PC-9 (cell line): ENCODE results near the gene SLC48A1. TPM values are rescaled to one million over a fixed set of nuclear protein-coding genes. Genes with fewer than 3 reads are reported as not detected.

Source experiments
- BruUV-seq: library from RNA; stranded (reverse); fragments of 400-500 nt; replicated peaks from 2 replicates; lab custom pipeline; 2021; lab: Mats Ljungman, UMichigan
- CTCF ChIA-PET: fragments of 300-600 bp; sonication (Branson Sonifier 250); formaldehyde crosslinking; loops from one replicate; lab custom pipeline; 2022; ENCODE audit warnings: antibody characterized with exemption; lab: Charles Lee
- POLR2A ChIA-PET: fragments of 300-600 bp; sonication (Branson Sonifier 250); formaldehyde crosslinking; loops from one replicate; lab custom pipeline; 2022; ENCODE audit warnings: antibody characterized with exemption; ENCODE audit not compliant: unreplicated experiment; lab: Charles Lee
- DNase-seq, 2 experiments: peaks; one replicate each; pipeline versions ENCODE4 v3.0.0 to v3.0.0-alpha.2; 2015 to 2022; ENCODE audit warnings: mixed read lengths in 1 of 2
- H2AFZ ChIP-seq: fragments of 200-600 bp; sonication (generic); 2 replicates; pipeline ENCODE4 v1.8.1; 2017; ENCODE audit warnings: antibody characterized with exemption
- H3F3A ChIP-seq: fragments of 200-600 bp; sonication (generic); 2 replicates; pipeline ENCODE4 v1.8.1; 2017; ENCODE audit warnings: antibody characterized with exemption, mild to moderate bottlenecking, low read depth; ENCODE audit not compliant: insufficient read depth
- H3K27ac ChIP-seq: fragments of 200-600 bp; sonication (generic); 2 replicates; pipeline ENCODE4 v1.6.1; 2016; ENCODE audit warnings: mixed run types
- H3K27me3 ChIP-seq: fragments of 200-600 bp; sonication (generic); 2 replicates; pipeline ENCODE4 v1.6.1; 2016; ENCODE audit warnings: low read depth, mixed run types; ENCODE audit not compliant: insufficient read depth
- H3K36me3 ChIP-seq: fragments of 200-600 bp; sonication (generic); 2 replicates; pipeline ENCODE4 v1.6.1; 2016; ENCODE audit warnings: low read depth, mixed run types
- H3K4me1 ChIP-seq: fragments of 200-600 bp; sonication (generic); replicated peaks from 2 replicates; pipeline ENCODE4 v1.6.1; 2016; ENCODE audit warnings: mixed run types; ENCODE audit not compliant: insufficient read depth
- H3K4me2 ChIP-seq: fragments of 200-600 bp; sonication (generic); 2 replicates; pipeline ENCODE4 v1.6.1; 2017; ENCODE audit warnings: mixed run types
- H3K4me3 ChIP-seq: fragments of 200-600 bp; sonication (generic); 2 replicates; pipeline ENCODE4 v1.6.1; 2016; ENCODE audit warnings: mixed run types
- H3K79me2 ChIP-seq: fragments of 200-600 bp; sonication (generic); 2 replicates; pipeline ENCODE4 v1.6.1; 2017; ENCODE audit warnings: low read depth, mixed run types
- H3K9me2 ChIP-seq: fragments of 200-600 bp; sonication (generic); 2 replicates; pipeline ENCODE4 v1.8.1; 2017; ENCODE audit warnings: mild to moderate bottlenecking; ENCODE audit not compliant: insufficient read depth
- H3K9me3 ChIP-seq: fragments of 200-600 bp; sonication (generic); 2 replicates; pipeline ENCODE4 v1.8.1; 2016; ENCODE audit warnings: low read depth; ENCODE audit not compliant: insufficient read depth
- H4K20me1 ChIP-seq: fragments of 200-600 bp; sonication (generic); 2 replicates; pipeline ENCODE4 v1.8.1; 2017; ENCODE audit not compliant: insufficient read depth
- EZH2 ChIP-seq: fragments of 200-600 bp; sonication (generic); IDR thresholded peaks from 2 replicates; pipeline ENCODE4 v1.8.0; 2017; ENCODE audit warnings: antibody characterized with exemption, low read depth
- intact Hi-C: fragments of 100-400 bp; cut with micrococcal nuclease; formaldehyde crosslinking; loops from one replicate; pipeline ENCODE4 v1.10.0; 2022; ENCODE audit not compliant: unreplicated experiment
- total RNA-seq: library from RNA; stranded (reverse); gene quantifications from 2 replicates; pipeline ENCODE4 v1.2.3, GENCODE V29; 2021
- TF ChIP-seq, protein P1 (sequence below): fragments of 200-600 bp; sonication (generic); conservative IDR thresholded peaks from 2 replicates; pipeline ENCODE4 v1.6.1; 2017; ENCODE audit warnings: mixed run types, antibody characterized with exemption, mild to moderate bottlenecking, moderate library complexity

SLC48A1 gene
- total RNA-seq, 1 experiment from 2014 or later = 108 TPM

DNA sequence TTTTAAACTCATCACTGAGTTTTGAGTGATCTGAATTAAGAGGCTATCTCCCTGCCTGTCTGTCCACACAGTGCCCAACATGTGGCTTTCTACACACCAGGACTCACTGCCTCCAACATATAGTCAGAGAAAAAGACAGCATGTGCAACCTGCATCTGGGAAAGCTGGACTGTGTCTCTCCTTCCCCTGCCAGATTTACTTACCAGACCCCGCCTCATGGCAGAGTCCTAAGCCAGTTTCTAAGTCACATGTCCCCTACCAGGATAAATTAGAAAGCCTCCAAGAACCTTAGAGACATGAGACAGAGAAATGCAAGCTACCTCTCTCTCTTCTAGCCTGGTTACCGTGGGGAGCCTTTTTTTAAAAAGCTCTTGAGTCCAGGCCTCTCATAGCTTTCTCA, 49.4 kb downstream of the SLC48A1 start:
- Histone ChIP-seq H3K4me3 (no peak overlapping the region), H3K36me3 (no peaks in the 10 kb centered on the region), H3K4me1 (peaks cover 80% of the 10 kb centered on the region), H3K4me2 (peak overlapping the region; percentile 99), H4K20me1 (no peaks in the 10 kb centered on the region; the same call in 1 of the 2 replicates), H3K27ac (peak overlapping the region; percentile 80; the same call in 1 of the 2 replicates), H2AFZ (no peak overlapping the region), H3F3A (peaks cover 55% of the 10 kb centered on the region), H3K9me3 (no peaks in the 10 kb centered on the region), H3K27me3 (no peaks in the 10 kb centered on the region), H3K9me2 (no peaks in the 10 kb centered on the region), H3K79me2 (peaks cover 24% of the 10 kb centered on the region)
- TF ChIP-seq EZH2 = no peak
- TF ChIP-seq, protein P1, sequence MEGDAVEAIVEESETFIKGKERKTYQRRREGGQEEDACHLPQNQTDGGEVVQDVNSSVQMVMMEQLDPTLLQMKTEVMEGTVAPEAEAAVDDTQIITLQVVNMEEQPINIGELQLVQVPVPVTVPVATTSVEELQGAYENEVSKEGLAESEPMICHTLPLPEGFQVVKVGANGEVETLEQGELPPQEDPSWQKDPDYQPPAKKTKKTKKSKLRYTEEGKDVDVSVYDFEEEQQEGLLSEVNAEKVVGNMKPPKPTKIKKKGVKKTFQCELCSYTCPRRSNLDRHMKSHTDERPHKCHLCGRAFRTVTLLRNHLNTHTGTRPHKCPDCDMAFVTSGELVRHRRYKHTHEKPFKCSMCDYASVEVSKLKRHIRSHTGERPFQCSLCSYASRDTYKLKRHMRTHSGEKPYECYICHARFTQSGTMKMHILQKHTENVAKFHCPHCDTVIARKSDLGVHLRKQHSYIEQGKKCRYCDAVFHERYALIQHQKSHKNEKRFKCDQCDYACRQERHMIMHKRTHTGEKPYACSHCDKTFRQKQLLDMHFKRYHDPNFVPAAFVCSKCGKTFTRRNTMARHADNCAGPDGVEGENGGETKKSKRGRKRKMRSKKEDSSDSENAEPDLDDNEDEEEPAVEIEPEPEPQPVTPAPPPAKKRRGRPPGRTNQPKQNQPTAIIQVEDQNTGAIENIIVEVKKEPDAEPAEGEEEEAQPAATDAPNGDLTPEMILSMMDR = no peak
- ChIA-PET CTCF (interaction anchor here (1.2 kb wide), 1 partner anchor 14 kb away, joined by 4 read pairs; no protein-coding TSS in a partner anchor), POLR2A (no interaction called here)
- intact Hi-C loops = loop anchor here (10.0 kb wide), 1 partner anchor 548 kb away; no protein-coding TSS in a partner anchor
- no TSS peak for BruUV-seq
- DNase-seq = no peak

DNA sequence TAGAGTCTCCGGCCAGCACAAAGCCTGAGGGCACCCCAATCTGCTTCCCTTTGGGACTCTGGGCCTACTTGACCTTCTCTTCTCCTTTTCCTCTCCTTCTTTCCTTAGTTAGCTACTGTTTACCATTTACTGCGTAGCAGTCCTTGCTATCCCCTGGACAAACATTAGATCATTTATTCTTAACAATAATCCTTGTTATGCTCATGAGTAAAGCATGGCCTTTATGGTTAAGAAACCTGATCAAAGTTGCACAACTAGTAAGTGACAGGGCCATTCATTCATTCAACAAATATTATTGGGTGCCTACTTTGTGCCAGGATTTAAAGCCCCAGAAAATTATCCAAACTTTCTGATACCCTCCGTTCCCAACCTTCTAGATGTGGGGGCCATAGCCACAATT, 49.8 kb downstream of the SLC48A1 start:
- peaks cover 81% of the 10 kb centered on the region for H3K4me1 ChIP-seq
- H3K4me3 ChIP-seq = no peak overlapping the region
- POLR2A ChIA-PET = no interaction called here
- no peaks in the 10 kb centered on the region; the same call in 1 of the 2 replicates for H4K20me1 ChIP-seq
- H3K9me2 ChIP-seq = no peaks in the 10 kb centered on the region
- H3K79me2 ChIP-seq = peaks cover 19% of the 10 kb centered on the region
- CTCF ChIA-PET = interaction anchor here (1.2 kb wide), 1 partner anchor 13 kb away, joined by 4 read pairs; no protein-coding TSS in a partner anchor
- DNase-seq = no peak
- no peaks in the 10 kb centered on the region for H3K9me3 ChIP-seq
- peaks cover 55% of the 10 kb centered on the region for H3F3A ChIP-seq
- peak overlapping the region; percentile 99 for H3K4me2 ChIP-seq
- intact Hi-C loops = loop anchor here (10.0 kb wide), 1 partner anchor 548 kb away; no protein-coding TSS in a partner anchor
- H3K36me3 ChIP-seq = no peaks in the 10 kb centered on the region
- H2AFZ ChIP-seq = no peak overlapping the region
- BruUV-seq = no TSS peak
- TF ChIP-seq, protein P1 = no peak
- no peak for TF ChIP-seq EZH2
- H3K27me3 ChIP-seq = no peaks in the 10 kb centered on the region
- H3K27ac ChIP-seq = peak overlapping the region; percentile 80; the same call in 1 of the 2 replicates

DNA sequence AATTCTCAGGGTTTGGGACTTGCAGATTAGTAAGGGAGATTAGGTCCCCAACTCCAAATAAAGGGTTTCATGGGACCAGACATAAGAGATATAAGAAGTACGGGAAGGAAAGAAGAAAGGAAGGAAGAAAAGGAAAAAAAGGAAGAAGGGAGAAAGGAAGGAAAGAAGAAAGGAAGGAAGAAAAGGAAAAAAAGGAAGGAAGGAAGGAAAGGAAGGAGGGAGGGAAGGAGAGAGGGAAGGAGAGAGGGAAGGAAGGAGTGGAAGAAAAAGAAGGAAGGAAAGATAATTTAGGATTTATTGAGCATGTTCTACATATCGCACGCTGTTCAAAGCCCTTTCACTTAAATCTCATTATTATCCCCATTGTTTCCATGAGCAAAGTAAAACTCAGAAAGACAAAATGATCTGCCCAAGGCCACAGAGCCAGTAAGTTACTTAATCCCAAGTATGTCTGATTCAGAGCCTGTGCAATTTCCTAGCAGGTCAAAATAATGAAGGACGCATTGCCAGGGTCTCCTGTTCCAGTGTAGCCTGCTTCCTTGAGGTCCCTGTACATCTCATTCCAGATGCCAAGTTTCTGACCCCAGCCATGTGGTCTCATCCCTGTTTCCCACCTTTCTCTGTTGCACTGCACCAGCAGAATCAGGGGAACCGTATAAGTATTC, 50.5 kb downstream of the SLC48A1 start:
- no peak overlapping the region for H3K4me3 ChIP-seq
- no peaks in the 10 kb centered on the region for H3K36me3 ChIP-seq
- TF ChIP-seq, protein P1 = no peak
- no peak for TF ChIP-seq EZH2
- no peaks in the 10 kb centered on the region for H3K9me2 ChIP-seq
- no peaks in the 10 kb centered on the region for H3K9me3 ChIP-seq
- H2AFZ ChIP-seq = no peak overlapping the region
- H3F3A ChIP-seq = peaks cover 61% of the 10 kb centered on the region
- no peak for DNase-seq
- no TSS peak for BruUV-seq
- H3K79me2 ChIP-seq = peaks cover 12% of the 10 kb centered on the region
- H3K27me3 ChIP-seq = no peaks in the 10 kb centered on the region
- H3K27ac ChIP-seq = peak overlapping the region; percentile 71
- ChIA-PET POLR2A (no interaction called here), CTCF (no interaction called here)
- intact Hi-C loops = loop anchor here (2.0 to 10.0 kb wide), 2 partner anchors 69 to 549 kb away; no protein-coding TSS in a partner anchor
- H3K4me2 ChIP-seq = peak overlapping the region; percentile 45; the same call in 1 of the 2 replicates
- H4K20me1 ChIP-seq = no peaks in the 10 kb centered on the region; the same call in 1 of the 2 replicates
- peaks cover 81% of the 10 kb centered on the region for H3K4me1 ChIP-seq
